ENCODE measurements around the gene FAM162A.

The FAM162A gene

GRCh38 chr3:122398920-122399319 lies 14.9 kb downstream of the FAM162A start:
- no peak overlapping the region for H3K27ac ChIP-seq (ENCODE audit: extremely low read depth, low read depth, low read length)
- no peaks in the 10 kb centered on the region for H3K4me1 ChIP-seq (ENCODE audit: control insufficient read depth, insufficient read depth, low read length)
- no peaks in the 10 kb centered on the region for H3K9me3 ChIP-seq (ENCODE audit: control insufficient read depth, insufficient read depth, low read depth, low read length)
- H3K36me3 ChIP-seq (ENCODE audit: control insufficient read depth in 2 of 2, insufficient read depth in 1 of 2, low read length in 2 of 2), result peaks cover 0 to 10% of the 10 kb centered on the region in 2 experiments; a peak in 1 of 3 replicates
- POLR2A ChIA-PET, result no interaction called here
- CTCF ChIA-PET, result no interaction called here
- TF ChIP-seq ZNF146 (tag by site-specific recombination; IDR thresholded peaks at IDR 0.05) (peak; percentile 26; the same call in 1 of the 2 replicates), ZNF776 (tag by site-specific recombination; IDR thresholded peaks at IDR 0.05; ENCODE audit: borderline replicate concordance) (no peak)
- no peak overlapping the region for H3K4me3 ChIP-seq (ENCODE audit: low read depth, low read length)

DNA sequence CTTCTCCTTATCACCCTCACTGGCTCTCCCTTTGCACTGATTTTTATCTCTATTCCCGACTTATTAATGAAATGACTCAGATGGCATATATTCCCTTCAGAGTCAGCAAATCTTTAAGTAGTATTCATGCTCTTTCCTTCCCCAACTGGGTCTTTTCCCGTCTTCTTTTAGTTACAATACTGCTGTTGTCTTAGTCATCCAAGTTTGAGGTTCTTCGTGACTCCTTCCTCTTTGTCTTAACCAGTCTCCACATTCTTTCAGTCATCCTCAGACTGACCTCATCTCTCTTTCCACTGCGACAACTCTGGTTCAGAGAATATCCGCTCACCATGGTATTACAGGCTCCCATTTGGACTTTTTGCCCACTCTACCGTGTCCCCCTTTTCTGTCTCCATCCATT lies 19.5 kb downstream of the FAM162A start:
- Histone ChIP-seq H3K4me1 (ENCODE audit: control insufficient read depth, insufficient read depth, low read length) (no peaks in the 10 kb centered on the region), H3K4me3 (ENCODE audit: low read depth, low read length) (no peak overlapping the region), H3K27ac (ENCODE audit: extremely low read depth, low read depth, low read length) (no peak overlapping the region), H3K9me3 (ENCODE audit: control insufficient read depth, insufficient read depth, low read depth, low read length) (no peaks in the 10 kb centered on the region), H3K36me3 (ENCODE audit: control insufficient read depth in 2 of 2, insufficient read depth in 1 of 2, low read length in 2 of 2) (peaks cover 0 to 44% of the 10 kb centered on the region in 2 experiments; a peak in 2 of 3 replicates)
- TF ChIP-seq ZNF624 (tag by site-specific recombination; IDR thresholded peaks at IDR 0.05) (no peak), ZNF629 (tag by site-specific recombination; IDR thresholded peaks at IDR 0.05) (no peak), ZFP3 (tag by site-specific recombination; IDR thresholded peaks at IDR 0.05; ENCODE audit: low read depth) (no peak), GLI2 (tag by site-specific recombination; IDR thresholded peaks at IDR 0.05; ENCODE audit: borderline replicate concordance, low read depth) (no peak)
- TF ChIP-seq, protein P1, sequence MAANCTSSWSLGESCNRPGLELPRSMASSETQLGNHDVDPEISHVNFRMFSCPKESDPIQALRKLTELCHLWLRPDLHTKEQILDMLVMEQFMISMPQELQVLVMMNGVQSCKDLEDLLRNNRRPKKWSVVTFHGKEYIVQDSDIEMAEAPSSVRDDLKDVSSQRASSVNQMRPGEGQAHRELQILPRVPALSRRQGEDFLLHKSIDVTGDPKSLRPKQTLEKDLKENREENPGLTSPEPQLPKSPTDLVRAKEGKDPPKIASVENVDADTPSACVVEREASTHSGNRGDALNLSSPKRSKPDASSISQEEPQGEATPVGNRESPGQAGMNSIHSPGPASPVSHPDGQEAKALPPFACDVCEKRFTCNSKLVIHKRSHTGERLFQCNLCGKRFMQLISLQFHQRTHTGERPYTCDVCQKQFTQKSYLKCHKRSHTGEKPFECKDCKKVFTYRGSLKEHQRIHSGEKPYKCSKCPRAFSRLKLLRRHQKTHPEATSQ (tag by site-specific recombination; IDR thresholded peaks at IDR 0.05), result no peak
- CTCF ChIA-PET, result no interaction called here
- POLR2A ChIA-PET, result no interaction called here

GRCh38 chr3:122405015-122405414 lies 21.0 kb downstream of the FAM162A start:
- H3K4me1 ChIP-seq (ENCODE audit: control insufficient read depth, insufficient read depth, low read length), result no peaks in the 10 kb centered on the region
- TF ChIP-seq ZNF416 (tag by site-specific recombination; IDR thresholded peaks at IDR 0.05) (no peak), ZEB2 (tag by site-specific recombination; IDR thresholded peaks at IDR 0.05) (no peak)
- H3K4me3 ChIP-seq (ENCODE audit: low read depth, low read length), result no peak overlapping the region
- POLR2A ChIA-PET, result no interaction called here
- no peaks in the 10 kb centered on the region for H3K9me3 ChIP-seq (ENCODE audit: control insufficient read depth, insufficient read depth, low read depth, low read length)
- CTCF ChIA-PET, result interaction anchor here (0.6 to 1.0 kb wide), 2 partner anchors 14 to 275 kb away, joined by 3 to 4 read pairs; no protein-coding TSS in a partner anchor
- peaks cover 0 to 58% of the 10 kb centered on the region in 2 experiments; a peak in 2 of 3 replicates for H3K36me3 ChIP-seq (ENCODE audit: control insufficient read depth in 2 of 2, insufficient read depth in 1 of 2, low read length in 2 of 2)
- H3K27ac ChIP-seq (ENCODE audit: extremely low read depth, low read depth, low read length), result no peak overlapping the region

GRCh38 chr3:122406198-122406597 lies 22.2 kb downstream of the FAM162A start:
- ChIA-PET POLR2A (no interaction called here), CTCF (no interaction called here)
- Histone ChIP-seq H3K36me3 (ENCODE audit: control insufficient read depth in 2 of 2, insufficient read depth in 1 of 2, low read length in 2 of 2) (peaks cover 0 to 68% of the 10 kb centered on the region in 2 experiments; a peak in 2 of 3 replicates), H3K4me3 (ENCODE audit: low read depth, low read length) (no peak overlapping the region), H3K4me1 (ENCODE audit: control insufficient read depth, insufficient read depth, low read length) (no peaks in the 10 kb centered on the region), H3K9me3 (ENCODE audit: control insufficient read depth, insufficient read depth, low read depth, low read length) (no peaks in the 10 kb centered on the region), H3K27ac (ENCODE audit: extremely low read depth, low read depth, low read length) (no peak overlapping the region)
- TF ChIP-seq PRDM10 (tag by site-specific recombination; IDR thresholded peaks at IDR 0.05), result no peak
- TF ChIP-seq PRDM1 (tag by site-specific recombination; IDR thresholded peaks at IDR 0.05), result no peak
- TF ChIP-seq ZNF585B (tag by site-specific recombination; IDR thresholded peaks at IDR 0.05), result no peak
- TF ChIP-seq HOXD13 (CRISPR knock-in tag; IDR thresholded peaks at IDR 0.05; ENCODE audit: borderline replicate concordance), result no peak
- TF ChIP-seq SCRT1 (tag by site-specific recombination; IDR thresholded peaks at IDR 0.05; ENCODE audit: borderline replicate concordance), result no peak
- TF ChIP-seq ZNF555 (tag by site-specific recombination; conservative IDR thresholded peaks at IDR 0.05), result no peak
- TF ChIP-seq, protein P2, sequence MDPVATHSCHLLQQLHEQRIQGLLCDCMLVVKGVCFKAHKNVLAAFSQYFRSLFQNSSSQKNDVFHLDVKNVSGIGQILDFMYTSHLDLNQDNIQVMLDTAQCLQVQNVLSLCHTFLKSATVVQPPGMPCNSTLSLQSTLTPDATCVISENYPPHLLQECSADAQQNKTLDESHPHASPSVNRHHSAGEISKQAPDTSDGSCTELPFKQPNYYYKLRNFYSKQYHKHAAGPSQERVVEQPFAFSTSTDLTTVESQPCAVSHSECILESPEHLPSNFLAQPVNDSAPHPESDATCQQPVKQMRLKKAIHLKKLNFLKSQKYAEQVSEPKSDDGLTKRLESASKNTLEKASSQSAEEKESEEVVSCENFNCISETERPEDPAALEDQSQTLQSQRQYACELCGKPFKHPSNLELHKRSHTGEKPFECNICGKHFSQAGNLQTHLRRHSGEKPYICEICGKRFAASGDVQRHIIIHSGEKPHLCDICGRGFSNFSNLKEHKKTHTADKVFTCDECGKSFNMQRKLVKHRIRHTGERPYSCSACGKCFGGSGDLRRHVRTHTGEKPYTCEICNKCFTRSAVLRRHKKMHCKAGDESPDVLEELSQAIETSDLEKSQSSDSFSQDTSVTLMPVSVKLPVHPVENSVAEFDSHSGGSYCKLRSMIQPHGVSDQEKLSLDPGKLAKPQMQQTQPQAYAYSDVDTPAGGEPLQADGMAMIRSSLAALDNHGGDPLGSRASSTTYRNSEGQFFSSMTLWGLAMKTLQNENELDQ (tag by site-specific recombination; IDR thresholded peaks at IDR 0.05; ENCODE audit: low read depth), result no peak
- TF ChIP-seq ZBTB20 (tag by site-specific recombination; IDR thresholded peaks at IDR 0.05), result no peak
- no peak for TF ChIP-seq ZBTB11 (tag by site-specific recombination; conservative IDR thresholded peaks at IDR 0.05; ENCODE audit: low read depth)
